Endothelial cell of umbilical vein (primary cell): Measurements from ENCODE around the gene SNX10. TPM values are rescaled to one million over a fixed set of nuclear protein-coding genes. Genes with fewer than 3 reads are reported as not detected.

Experiments
- BruUV-seq: library from RNA; stranded (reverse); fragments of 400-500 nt; replicated peaks from 2 replicates; lab custom pipeline; 2021; lab: Mats Ljungman, UMichigan
- CTCF ChIA-PET: fragments of 300-600, 350-600 bp; sonication (Branson Sonifier 250); formaldehyde crosslinking; loops from one replicate; lab custom pipeline; 2021; ENCODE audit warnings: antibody characterized with exemption, inconsistent platforms; lab: Charles Lee
- POLR2A ChIA-PET: fragments of 300-600, 350-600 bp; sonication (Branson Sonifier 250); formaldehyde crosslinking; loops from one replicate; lab custom pipeline; 2021; ENCODE audit warnings: antibody characterized with exemption, inconsistent platforms; lab: Charles Lee
- DNase-seq: peaks from one replicate; pipeline ENCODE4 v3.0.0-alpha.2; 2011; ENCODE audit warnings: low read depth, low spot score
- FAIRE-seq: peaks from 2 replicates; lab custom pipeline; 2011; peaks lifted over from hg19 to GRCh38; lab: Jason Lieb, UNC
- H2AFZ ChIP-seq: 2 replicates; pipeline ENCODE4 v1.6.0; 2012; ENCODE audit warnings: low read depth, low read length, control low read depth, inconsistent platforms
- H3K27ac ChIP-seq: 2 replicates; pipeline ENCODE4 v1.5.1; 2011; ENCODE audit warnings: low read depth, mild to moderate bottlenecking, control low read depth, low read length, moderate library complexity; ENCODE audit not compliant: insufficient read depth
- H3K27me3 ChIP-seq, 2 experiments: 2 replicates each; pipeline versions ENCODE4 v1.6.0 to v1.6.1; 2011; ENCODE audit warnings: low read length in 2 of 2, mixed read lengths in 1 of 2; ENCODE audit not compliant: control insufficient read depth in 2 of 2, insufficient read depth in 2 of 2
- H3K36me3 ChIP-seq, 2 experiments: 2 replicates in 1 of 2; 3 replicates in 1 of 2; pipeline ENCODE4 v1.5.1; 2011; ENCODE audit warnings: low read length in 2 of 2, mild to moderate bottlenecking in 1 of 2, moderate library complexity in 1 of 2; ENCODE audit not compliant: control insufficient read depth in 2 of 2, insufficient read depth in 2 of 2; ENCODE audit errors: extremely low read depth in 1 of 2
- H3K4me1 ChIP-seq: 3 replicates; pipeline ENCODE4 v1.5.1; 2011; ENCODE audit warnings: mild to moderate bottlenecking, low read length; ENCODE audit not compliant: control insufficient read depth, insufficient read depth; ENCODE audit errors: extremely low read depth
- H3K4me2 ChIP-seq: 2 replicates; pipeline ENCODE4 v1.6.1; 2011; ENCODE audit warnings: low read length, control low read depth, mixed read lengths; ENCODE audit not compliant: insufficient read depth
- H3K4me3 ChIP-seq, 3 experiments: fragments of 200-600 bp in 1 of 3; sonication (generic), shearing (Covaris generic) in 1 of 3; replicated peaks in 1 of 3; 2 replicates each; pipeline ENCODE4 v1.5.1; 2011 to 2016; ENCODE audit warnings: control low read depth in 3 of 3, low read length in 3 of 3, mild to moderate bottlenecking in 2 of 3, inconsistent platforms in 1 of 3, low read depth in 1 of 3, moderate library complexity in 1 of 3; ENCODE audit not compliant: insufficient read depth in 1 of 3
- H3K79me2 ChIP-seq: 2 replicates; pipeline ENCODE4 v1.6.0; 2012; ENCODE audit warnings: low read length, inconsistent platforms; ENCODE audit not compliant: control insufficient read depth, insufficient read depth
- H3K9ac ChIP-seq: replicated peaks from 2 replicates; pipeline ENCODE3; 2011; ENCODE audit warnings: low read length, control low read depth; ENCODE audit not compliant: insufficient read depth; ENCODE audit errors: extremely low read depth
- H3K9me1 ChIP-seq: replicated peaks from 3 replicates; pipeline ENCODE4 v1.6.0; 2011; ENCODE audit warnings: mild to moderate bottlenecking, low read length; ENCODE audit not compliant: control insufficient read depth, insufficient read depth; ENCODE audit errors: extremely low read depth
- H3K9me3 ChIP-seq: replicated peaks from 2 replicates; pipeline ENCODE4 v1.5.1; 2012; ENCODE audit warnings: low read length, inconsistent platforms; ENCODE audit not compliant: control insufficient read depth, insufficient read depth
- H4K20me1 ChIP-seq: replicated peaks from 2 replicates; pipeline ENCODE3; 2011; ENCODE audit warnings: mild to moderate bottlenecking, low read length; ENCODE audit not compliant: control insufficient read depth, insufficient read depth; ENCODE audit errors: extremely low read depth
- CTCF ChIP-seq, 2 donors: IDR thresholded peaks; 1 replicate in 1 of 2; 2 replicates in 1 of 2; pipeline ENCODE4 v1.5.1; 2011; ENCODE audit warnings: low read length in 2 of 2, mild to moderate bottlenecking in 2 of 2, moderate library complexity in 2 of 2, control low read depth in 1 of 2, inconsistent platforms in 1 of 2, low read depth in 1 of 2; ENCODE audit not compliant: insufficient read depth in 1 of 2; ENCODE audit errors: extremely low read depth in 1 of 2
- EZH2 ChIP-seq: IDR thresholded peaks from 2 replicates; pipeline ENCODE4 v1.6.1; 2012; ENCODE audit warnings: borderline replicate concordance, low read depth, mild to moderate bottlenecking, moderate library complexity, low read length, inconsistent platforms; ENCODE audit not compliant: severe bottlenecking
- FOS ChIP-seq: IDR thresholded peaks from 2 replicates; pipeline ENCODE4 v1.6.1; 2011; ENCODE audit warnings: mild to moderate bottlenecking, low read length, moderate library complexity, borderline replicate concordance; ENCODE audit not compliant: insufficient read depth
- GATA2 ChIP-seq: IDR thresholded peaks from 2 replicates; pipeline ENCODE4 v1.7.0; 2011; ENCODE audit warnings: low read depth, mild to moderate bottlenecking, moderate library complexity, mixed read lengths, low read length; ENCODE audit not compliant: insufficient read length, insufficient read depth
- JUN ChIP-seq: IDR thresholded peaks from 2 replicates; pipeline ENCODE4 v1.6.1; 2011; ENCODE audit warnings: borderline replicate concordance, low read depth; ENCODE audit not compliant: insufficient read length, insufficient read depth
- MAX ChIP-seq: IDR thresholded peaks from 2 replicates; pipeline ENCODE4 v1.6.1; 2011; ENCODE audit not compliant: insufficient read depth, insufficient read length
- MYC ChIP-seq: IDR thresholded peaks from one replicate; pipeline ENCODE4 v1.6.1; 2011; ENCODE audit warnings: mild to moderate bottlenecking, low read depth, low read length
- POLR2A ChIP-seq: IDR thresholded peaks from 2 replicates; pipeline ENCODE4 v1.6.1; 2012; ENCODE audit warnings: low read depth, mild to moderate bottlenecking, control low read depth, low read length
- POLR2AphosphoS5 ChIP-seq: IDR thresholded peaks from 2 replicates; pipeline ENCODE4 v1.6.1; 2012; ENCODE audit warnings: low read depth, mild to moderate bottlenecking, control low read depth, low read length, moderate library complexity; ENCODE audit not compliant: insufficient read depth
- dilution Hi-C: fragments of 300-500 bp; cut with MboI; formaldehyde crosslinking; loops from one replicate; pipeline ENCODE4 v1.15.0; 2019; ENCODE audit warnings: low sequenced_read_pairs; ENCODE audit not compliant: extremely low pct_ligation_motif_present
- intact Hi-C: fragments of 100-400 bp; cut with micrococcal nuclease; formaldehyde crosslinking; loops from one replicate; pipeline ENCODE4 v1.10.0; 2022
- polyA plus RNA-seq, 4 experiments: library from polyadenylated mRNA; depleted of rRNA in 3 of 4; stranded (reverse) in 3 of 4; unstranded in 1 of 4; fragments of >200 nt; gene quantifications; 2 replicates each; pipeline versions ENCODE4 v1.2.1 to v1.2.3, GENCODE V29; 2011 to 2012; ENCODE audit warnings: missing spikeins in 1 of 4
- total RNA-seq: library from RNA; stranded (reverse); gene quantifications from 2 replicates; pipeline ENCODE4 v1.2.3, GENCODE V29; 2021

The SNX10 gene
- total and polyA plus RNA-seq, 2 donors (not counting 3 experiments of a cell fraction or from before 2014, with no cell fraction given), result 0.25 to 0.80 TPM

- H3K9ac ChIP-seq, result peak overlapping the region; percentile 70
- H3K27ac ChIP-seq, result peak overlapping the region; percentile 80
- ChIA-PET CTCF (interaction anchor here (0.7 to 5.5 kb wide), 11 partner anchors 10 to 786 kb away, joined by 3 to 66 read pairs (median 4); partner anchors contain the start of genes HNRNPA2B1 and HOXA5), POLR2A (no interaction called here)
- H2AFZ ChIP-seq, result peak overlapping the region; percentile 90
- FAIRE-seq (peak; percentile 70), DNase-seq (peak; percentile 61)
- TSS peak; percentile 46 for BruUV-seq
- no peaks in the 10 kb centered on the region for H3K36me3 ChIP-seq
- H3K4me2 ChIP-seq, result peak overlapping the region; percentile 76
- peak overlapping the region; percentile 70 to 91 (median 76) for H3K4me3 ChIP-seq
- intact Hi-C loops (loop anchor here (1.0 to 2.0 kb wide), 2 partner anchors 481 to 768 kb away; partner anchors contain the start of gene HOXA5), dilution Hi-C loops (loop anchor here (10.0 kb wide), 2 partner anchors 479 to 789 kb away; partner anchors contain the start of gene HOXA9)
- H3K27me3 ChIP-seq, result no peaks in the 10 kb centered on the region
- no peaks in the 10 kb centered on the region for H4K20me1 ChIP-seq
- no peaks in the 10 kb centered on the region for H3K9me1 ChIP-seq
- no peak for TF ChIP-seq CTCF (IDR thresholded peaks at IDR 0.05; ENCODE audit: extremely low read depth in 1 of 2, insufficient read depth in 1 of 2, low read depth in 1 of 2, low read length in 2 of 2)
- TF ChIP-seq EZH2, result no peak
- no peak for TF ChIP-seq MYC
- TF ChIP-seq POLR2A, result no peak
- no peak for TF ChIP-seq GATA2
- TF ChIP-seq MAX, result no peak
- no peak for TF ChIP-seq FOS
- TF ChIP-seq JUN, result no peak
- no peak for TF ChIP-seq POLR2AphosphoS5
- no peaks in the 10 kb centered on the region for H3K79me2 ChIP-seq
- H3K9me3 ChIP-seq, result no peaks in the 10 kb centered on the region
- peaks cover 36% of the 10 kb centered on the region for H3K4me1 ChIP-seq
Measured at GRCh38 chr7:26375726-26376174, 84.1 kb downstream of the SNX10 start.
